BJ (cell line): ENCODE measurements around the gene MGAT4B. TPM values are rescaled to one million over a fixed set of nuclear protein-coding genes. Genes with fewer than 3 reads are reported as not detected.
A peak's percentile ranks its signal among the peaks of the same experiment; 100 is the strongest.

Experiments used
- CTCF ChIA-PET: fragments of 350-600 bp; formaldehyde crosslinking; extraction: SDS; loops from one replicate; lab custom pipeline; 2021; ENCODE audit warnings: antibody characterized with exemption, inconsistent platforms; lab: Yijun Ruan, JAX
- POLR2A ChIA-PET: fragments of 300-600 bp; sonication (Branson Sonifier 250); formaldehyde crosslinking; extraction: SDS; loops from one replicate; lab custom pipeline; 2021; ENCODE audit warnings: antibody characterized with exemption; lab: Charles Lee
- DNase-seq: peaks from one replicate; pipeline ENCODE4 v3.0.0-alpha.2; 2011; ENCODE audit warnings: low read depth
- H3K27me3 ChIP-seq: 2 replicates; pipeline ENCODE4 v1.6.0; 2011; ENCODE audit warnings: low read length; ENCODE audit not compliant: control insufficient read depth, insufficient read depth
- H3K36me3 ChIP-seq: 2 replicates; pipeline ENCODE4 v1.5.1; 2011; ENCODE audit warnings: low read length; ENCODE audit not compliant: control insufficient read depth, insufficient read depth
- H3K4me3 ChIP-seq: 2 replicates; pipeline ENCODE4 v1.5.1; 2011; ENCODE audit warnings: low read depth, mild to moderate bottlenecking, control low read depth, low read length
- CTCF ChIP-seq: IDR thresholded peaks from 2 replicates; pipeline ENCODE4 v1.5.1; 2011; ENCODE audit warnings: low read depth, mild to moderate bottlenecking, control low read depth, inconsistent platforms, low read length, moderate library complexity; ENCODE audit not compliant: insufficient read depth
- polyA plus RNA-seq: library from polyadenylated mRNA; depleted of rRNA; stranded (reverse); fragments of >200 nt; gene quantifications from 2 replicates; pipeline ENCODE4 v1.2.3, GENCODE V29; 2011

Gene MGAT4B
- polyA plus RNA-seq, 1 experiment: 131 TPM

DNA sequence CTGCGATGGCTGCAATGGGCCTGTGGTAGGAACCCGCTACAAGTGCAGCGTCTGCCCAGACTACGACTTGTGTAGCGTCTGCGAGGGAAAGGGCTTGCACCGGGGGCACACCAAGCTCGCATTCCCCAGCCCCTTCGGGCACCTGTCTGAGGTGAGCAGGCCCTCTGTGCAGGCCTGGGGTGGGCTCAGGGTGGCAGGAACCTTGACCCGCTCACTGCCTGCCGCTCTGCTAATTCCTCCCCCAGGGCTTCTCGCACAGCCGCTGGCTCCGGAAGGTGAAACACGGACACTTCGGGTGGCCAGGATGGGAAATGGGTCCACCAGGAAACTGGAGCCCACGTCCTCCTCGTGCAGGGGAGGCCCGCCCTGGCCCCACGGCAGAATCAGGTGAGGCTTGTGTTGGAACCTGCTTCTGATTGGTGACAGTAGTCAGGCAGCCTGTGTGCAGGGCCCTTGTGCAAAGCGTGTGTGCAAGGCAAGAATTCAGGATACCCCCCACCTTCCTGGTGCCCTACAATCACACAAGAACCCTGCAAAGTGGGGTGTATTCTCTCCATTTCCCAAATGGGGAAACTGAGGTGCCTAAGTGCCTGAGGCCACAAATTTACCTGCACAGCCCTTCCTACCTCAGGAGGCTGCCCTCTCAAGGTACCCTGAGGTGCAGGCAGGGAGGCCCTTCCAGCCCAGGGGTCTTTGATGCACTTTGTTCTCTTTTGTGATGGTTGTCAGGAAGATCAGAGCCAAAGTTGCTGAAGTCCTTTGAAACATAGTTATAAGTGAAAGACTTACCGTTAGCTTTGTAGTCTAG, 17.5 kb upstream of the MGAT4B start:
- H3K27me3 ChIP-seq: no peaks in the 10 kb centered on the region
- ChIA-PET CTCF (no interaction called here), POLR2A (no interaction called here)
- H3K4me3 ChIP-seq: no peak overlapping the region
- H3K36me3 ChIP-seq: peaks cover 52% of the 10 kb centered on the region
- TF ChIP-seq CTCF: no peak
- no peak for DNase-seq

GRCh38 chr5:179822444-179822990, 15.9 kb upstream of the MGAT4B start:
- no peak for DNase-seq
- H3K4me3 ChIP-seq: peak overlapping the region; percentile 99
- TF ChIP-seq CTCF: no peak
- H3K27me3 ChIP-seq: no peaks in the 10 kb centered on the region
- ChIA-PET POLR2A (interaction anchor here (1.0 kb wide), 1 partner anchor 10 kb away, joined by 3 read pairs; no protein-coding TSS in a partner anchor), CTCF (interaction anchor here (0.5 to 1.7 kb wide), 3 partner anchors 26 to 200 kb away, joined by 3 to 7 read pairs (median 4); no protein-coding TSS in a partner anchor)
- peaks cover 43% of the 10 kb centered on the region for H3K36me3 ChIP-seq

GRCh38 chr5:179822059-179822432, 15.4 kb upstream of the MGAT4B start:
- CTCF ChIA-PET: interaction anchor here (0.5 to 1.7 kb wide), 3 partner anchors 26 to 200 kb away, joined by 3 to 7 read pairs (median 4); no protein-coding TSS in a partner anchor
- peaks cover 42% of the 10 kb centered on the region for H3K36me3 ChIP-seq
- H3K27me3 ChIP-seq: no peaks in the 10 kb centered on the region
- DNase-seq: no peak
- POLR2A ChIA-PET: interaction anchor here (1.0 kb wide), 1 partner anchor 10 kb away, joined by 3 read pairs; no protein-coding TSS in a partner anchor
- H3K4me3 ChIP-seq: peak overlapping the region; percentile 99
- no peak for TF ChIP-seq CTCF

DNA sequence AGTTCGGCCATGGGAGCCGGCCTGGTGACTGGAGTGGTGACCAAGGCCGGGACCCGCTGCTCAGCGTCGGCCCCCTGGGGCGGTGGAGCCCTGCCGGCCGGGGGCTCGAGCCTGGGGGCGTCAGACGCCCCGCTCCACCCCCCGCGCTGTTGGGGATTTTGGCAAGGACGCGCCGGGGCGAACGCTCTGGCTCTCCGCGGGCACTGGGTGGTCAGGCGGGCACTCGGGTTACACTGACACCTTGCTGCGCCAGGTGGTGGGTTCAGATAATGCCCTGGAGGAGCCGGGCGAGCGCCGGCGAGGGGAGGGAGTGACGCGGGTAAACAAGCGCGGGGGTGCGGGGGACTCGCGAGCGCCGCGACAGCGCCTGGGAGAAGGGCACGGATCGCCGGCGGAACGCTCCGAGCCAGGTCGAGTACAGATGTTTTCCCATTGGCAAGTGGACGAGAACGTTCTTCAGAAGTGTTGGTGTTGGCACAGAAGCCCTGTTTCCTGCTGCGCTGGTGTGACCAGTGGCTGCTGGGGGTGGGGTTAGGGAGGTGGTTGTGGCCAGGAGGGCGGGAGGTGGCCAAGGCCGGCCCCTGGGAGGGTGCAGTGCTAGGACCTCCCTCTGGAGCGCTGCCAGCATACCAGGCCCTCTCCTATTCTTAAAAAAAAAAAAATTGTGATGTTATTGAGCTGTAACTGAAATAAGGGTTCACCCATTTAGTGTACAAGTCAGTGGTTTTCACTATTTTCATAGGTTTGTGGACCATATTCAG, 14.8 kb upstream of the MGAT4B start:
- ChIA-PET CTCF (interaction anchor here (0.5 to 1.7 kb wide), 4 partner anchors 12 to 199 kb away, joined by 3 to 7 read pairs (median 4); no protein-coding TSS in a partner anchor), POLR2A (interaction anchor here (1.0 kb wide), 2 partner anchors 11 to 198 kb away, joined by 3 read pairs; no protein-coding TSS in a partner anchor)
- no peak for TF ChIP-seq CTCF
- peak; percentile 60 for DNase-seq
- peaks cover 37% of the 10 kb centered on the region for H3K36me3 ChIP-seq
- peak overlapping the region; percentile 99 for H3K4me3 ChIP-seq
- no peaks in the 10 kb centered on the region for H3K27me3 ChIP-seq
